Activated T-cell treated with anti-CD3 and anti-CD28 coated beads for 4 hours (primary cell): ENCODE results near the gene DIPK1B.
A peak's percentile ranks its signal among the peaks of the same experiment; 100 is the strongest.

Experiments
- DNase-seq: peaks from one replicate; pipeline ENCODE4 v3.0.0-alpha.2; 2020

Gene DIPK1B

GRCh38 chr9:136721339-136722092 is 9.1 kb downstream of the DIPK1B start:
- no peak for DNase-seq

- no peak for DNase-seq
Observed at GRCh38 chr9:136722093-136722968, 10.0 kb downstream of the DIPK1B start.

- DNase-seq, result no peak
Observed at GRCh38 chr9:136722969-136723356, 10.6 kb downstream of the DIPK1B start.

- DNase-seq, result no peak
Observed at GRCh38 chr9:136723362-136723976, 11.1 kb downstream of the DIPK1B start.

- no peak for DNase-seq
Observed at GRCh38 chr9:136723989-136724388, 11.6 kb downstream of the DIPK1B start.

GRCh38 chr9:136724772-136725171 is 12.4 kb downstream of the DIPK1B start:
- DNase-seq, result no peak

GRCh38 chr9:136725612-136726011 is 13.2 kb downstream of the DIPK1B start:
- no peak for DNase-seq

GRCh38 chr9:136726118-136726517 is 13.7 kb downstream of the DIPK1B start:
- no peak for DNase-seq

GRCh38 chr9:136726631-136727191 is 14.3 kb downstream of the DIPK1B start:
- peak; percentile 23 for DNase-seq

GRCh38 chr9:136728080-136728547 is 15.7 kb downstream of the DIPK1B start:
- DNase-seq, result peak; percentile 91

GRCh38 chr9:136728548-136729123 is 16.3 kb downstream of the DIPK1B start:
- DNase-seq, result no peak

GRCh38 chr9:136729144-136729543 is 16.8 kb downstream of the DIPK1B start:
- DNase-seq, result no peak

- no peak for DNase-seq
Observed at GRCh38 chr9:136729926-136730325, 17.6 kb downstream of the DIPK1B start.

- DNase-seq, result no peak
Observed at GRCh38 chr9:136732444-136733178, 20.2 kb downstream of the DIPK1B start.

- no peak for DNase-seq
Observed at GRCh38 chr9:136733611-136734010, 21.2 kb downstream of the DIPK1B start.

GRCh38 chr9:136734837-136735496 is 22.6 kb downstream of the DIPK1B start:
- no peak for DNase-seq

GRCh38 chr9:136735812-136736480 is 23.6 kb downstream of the DIPK1B start:
- DNase-seq, result no peak

GRCh38 chr9:136738960-136739359 is 26.6 kb downstream of the DIPK1B start:
- no peak for DNase-seq

GRCh38 chr9:136739509-136739908 is 27.1 kb downstream of the DIPK1B start:
- no peak for DNase-seq

- no peak for DNase-seq
Observed at GRCh38 chr9:136740069-136740468, 27.7 kb downstream of the DIPK1B start.

GRCh38 chr9:136740491-136740890 is 28.1 kb downstream of the DIPK1B start:
- DNase-seq, result no peak
